Endodermal cell (in vitro differentiated cells): Measurements from ENCODE around the gene RRAGC. TPM values are rescaled to one million over a fixed set of nuclear protein-coding genes. Genes with fewer than 3 reads are reported as not detected.
A peak's percentile ranks its signal among the peaks of the same experiment; 100 is the strongest.

Experiments
- DNase-seq: peaks from one replicate; pipeline ENCODE4 v3.0.0-alpha.2; 2017
- H3K27ac ChIP-seq: 2 replicates; pipeline ENCODE4 v1.5.1; 2013; ENCODE audit warnings: mild to moderate bottlenecking, low read depth, low read length, moderate library complexity
- H3K27me3 ChIP-seq: 2 replicates; pipeline ENCODE4 v1.6.1; 2013; ENCODE audit warnings: mild to moderate bottlenecking, low read length, moderate library complexity; ENCODE audit not compliant: insufficient read depth, control insufficient read depth, poor library complexity, severe bottlenecking
- H3K36me3 ChIP-seq: 2 replicates; pipeline ENCODE4 v1.7.0; 2013; ENCODE audit warnings: mild to moderate bottlenecking, low read length, moderate library complexity; ENCODE audit not compliant: control insufficient read depth, insufficient read depth
- H3K4me1 ChIP-seq: one replicate; pipeline ENCODE4 v1.7.0; 2013; ENCODE audit warnings: low read length; ENCODE audit not compliant: control insufficient read depth, insufficient read depth
- H3K4me3 ChIP-seq: 2 replicates; pipeline ENCODE4 v1.5.1; 2013; ENCODE audit warnings: mild to moderate bottlenecking, low read length, moderate library complexity
- H3K9ac ChIP-seq: 2 replicates; pipeline ENCODE4 v1.6.1; 2013; ENCODE audit warnings: mild to moderate bottlenecking, low read length, moderate library complexity; ENCODE audit not compliant: poor library complexity, severe bottlenecking; ENCODE audit errors: extremely low read depth
- H3K9me3 ChIP-seq: 2 replicates; pipeline ENCODE4 v1.6.1; 2013; ENCODE audit warnings: mild to moderate bottlenecking, low read length, moderate library complexity; ENCODE audit not compliant: control insufficient read depth
- H3K27ac Mint-ChIP-seq: 2 replicates; pipeline ENCODE4 v1.8.0; 2020; ENCODE audit warnings: mixed read lengths
- H3K27me3 Mint-ChIP-seq: 2 replicates; pipeline ENCODE4 v1.8.0; 2021; ENCODE audit warnings: mild to moderate bottlenecking, mixed read lengths; ENCODE audit not compliant: insufficient read depth
- H3K36me3 Mint-ChIP-seq: 2 replicates; pipeline ENCODE4 v1.8.0; 2020; ENCODE audit warnings: low read depth, mixed read lengths
- H3K4me1 Mint-ChIP-seq: 2 replicates; pipeline ENCODE4 v1.8.0; 2020; ENCODE audit warnings: mixed read lengths
- H3K4me3 Mint-ChIP-seq: 2 replicates; pipeline ENCODE4 v1.8.0; 2020; ENCODE audit warnings: mild to moderate bottlenecking, moderate library complexity, mixed read lengths
- H3K9me3 Mint-ChIP-seq: 2 replicates; pipeline ENCODE4 v1.8.0; 2020; ENCODE audit warnings: mild to moderate bottlenecking, mixed read lengths
- WGBS, 2 experiments: methylation state at CpG; one replicate each; pipeline versions ENCODE4 v1.1.5 to v1.1.7; 2013; ENCODE audit warnings: missing lambda C conversion rate in 2 of 2, mixed read lengths in 1 of 2; ENCODE audit not compliant: insufficient coverage in 1 of 2, insufficient read length in 1 of 2; 5-methylcytosine and 5-hydroxymethylcytosine counted together
- total RNA-seq, 2 donors: library from RNA; stranded (reverse); fragmentation: NEBNext Ultra II Directional in 1 of 2; extraction: Animal tissue kit (Norgen Biotek cat#: 25700) in 1 of 2; gene quantifications; 2 replicates in 1 of 2; 3 replicates in 1 of 2; pipeline ENCODE4 v1.2.1, GENCODE V29; 2021
- TF ChIP-seq, protein P1 (sequence below): fragments of 200-600 bp; sonication (generic); conservative IDR thresholded peaks from 2 replicates; pipeline ENCODE4 v1.5.0; 2021; ENCODE audit warnings: antibody characterized with exemption, mild to moderate bottlenecking

RRAGC gene
- total RNA-seq, 2 donors from 2014 or later = 23.0 to 33.2 TPM

DNA sequence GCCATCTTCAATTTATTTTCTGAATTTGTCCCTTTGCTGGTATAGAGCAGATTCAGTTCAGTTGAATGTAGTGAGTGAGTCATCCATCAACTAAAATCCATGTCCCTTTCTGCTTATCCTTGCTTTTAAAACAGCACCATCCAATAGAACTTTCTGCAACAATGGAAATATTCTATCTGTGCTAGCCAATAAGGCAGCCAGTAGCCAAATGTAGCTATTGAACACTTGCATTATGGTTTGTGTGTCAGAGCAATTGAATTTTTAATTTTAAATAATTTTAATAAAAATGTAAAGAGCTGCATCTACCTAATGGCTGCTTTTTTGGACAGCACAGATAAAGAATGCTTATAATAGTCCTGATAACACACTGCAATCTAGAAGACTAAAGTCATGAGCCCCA lies 21.9 kb upstream of the RRAGC start, which contains the start of gene GJA9:
GJA9 (minus strand) TSS at position 101 of the 400 bp plus-strand sequence. CDS start 5,489 bp downstream, outside the sequence.
- Histone ChIP-seq H3K27ac (no peak within 1 kb of the TSS), H3K4me3 (no peak within 1 kb of the TSS), H3K4me1 (no peaks in the 10 kb centered on the region), H3K9me3 (no peaks in the 10 kb centered on the region), H3K36me3 (no peaks in the 10 kb centered on the region), H3K9ac (no peak within 1 kb of the TSS), H3K27me3 (no peaks in the 10 kb centered on the region)
- Mint-ChIP-seq H3K27ac (no peak within 1 kb of the TSS), H3K27me3 (peaks cover 2% of the 10 kb centered on the region), H3K4me3 (no peak within 1 kb of the TSS), H3K36me3 (no peaks in the 10 kb centered on the region), H3K9me3 (no peaks in the 10 kb centered on the region), H3K4me1 (no peaks in the 10 kb centered on the region)
- no peak for DNase-seq
- TF ChIP-seq, protein P1, sequence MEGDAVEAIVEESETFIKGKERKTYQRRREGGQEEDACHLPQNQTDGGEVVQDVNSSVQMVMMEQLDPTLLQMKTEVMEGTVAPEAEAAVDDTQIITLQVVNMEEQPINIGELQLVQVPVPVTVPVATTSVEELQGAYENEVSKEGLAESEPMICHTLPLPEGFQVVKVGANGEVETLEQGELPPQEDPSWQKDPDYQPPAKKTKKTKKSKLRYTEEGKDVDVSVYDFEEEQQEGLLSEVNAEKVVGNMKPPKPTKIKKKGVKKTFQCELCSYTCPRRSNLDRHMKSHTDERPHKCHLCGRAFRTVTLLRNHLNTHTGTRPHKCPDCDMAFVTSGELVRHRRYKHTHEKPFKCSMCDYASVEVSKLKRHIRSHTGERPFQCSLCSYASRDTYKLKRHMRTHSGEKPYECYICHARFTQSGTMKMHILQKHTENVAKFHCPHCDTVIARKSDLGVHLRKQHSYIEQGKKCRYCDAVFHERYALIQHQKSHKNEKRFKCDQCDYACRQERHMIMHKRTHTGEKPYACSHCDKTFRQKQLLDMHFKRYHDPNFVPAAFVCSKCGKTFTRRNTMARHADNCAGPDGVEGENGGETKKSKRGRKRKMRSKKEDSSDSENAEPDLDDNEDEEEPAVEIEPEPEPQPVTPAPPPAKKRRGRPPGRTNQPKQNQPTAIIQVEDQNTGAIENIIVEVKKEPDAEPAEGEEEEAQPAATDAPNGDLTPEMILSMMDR = no peak

DNA sequence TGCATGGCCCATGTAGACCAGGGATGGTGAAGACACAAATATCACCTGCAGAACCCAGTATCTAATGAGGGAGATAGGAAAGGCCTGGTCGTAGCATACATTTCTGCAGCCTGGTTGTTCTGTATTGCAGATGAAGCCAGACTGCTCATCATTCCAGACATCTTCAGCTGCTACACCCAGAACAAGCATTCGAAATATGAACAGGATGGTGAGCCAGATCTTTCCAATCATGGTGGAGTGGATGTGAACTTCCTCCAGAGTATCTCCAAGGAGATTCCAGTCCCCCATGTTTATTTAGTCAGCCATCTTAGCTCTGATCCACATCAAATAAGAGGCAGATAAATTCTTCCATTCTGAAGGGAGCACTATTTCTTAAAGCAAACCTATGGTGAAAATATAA lies 16.2 kb upstream of the RRAGC start:
- TF ChIP-seq, protein P1 = no peak
- no peaks in the 10 kb centered on the region for H3K4me1 ChIP-seq
- Mint-ChIP-seq H3K27ac (no peak overlapping the region), H3K9me3 (no peaks in the 10 kb centered on the region), H3K36me3 (peaks cover 3% of the 10 kb centered on the region), H3K4me1 (peaks cover 17% of the 10 kb centered on the region), H3K27me3 (no peaks in the 10 kb centered on the region), H3K4me3 (no peak overlapping the region)
- H3K27me3 ChIP-seq = no peaks in the 10 kb centered on the region
- H3K9me3 ChIP-seq = no peaks in the 10 kb centered on the region
- H3K36me3 ChIP-seq = no peaks in the 10 kb centered on the region
- no peak overlapping the region for H3K27ac ChIP-seq
- H3K4me3 ChIP-seq = no peak overlapping the region
- WGBS, 2 experiments = 83% methylated on average over 2 of the region's 2 CpGs; no CpG with 5 or more reads in 1 of the 2 experiments
- no peak for DNase-seq
- H3K9ac ChIP-seq = no peak overlapping the region

DNA sequence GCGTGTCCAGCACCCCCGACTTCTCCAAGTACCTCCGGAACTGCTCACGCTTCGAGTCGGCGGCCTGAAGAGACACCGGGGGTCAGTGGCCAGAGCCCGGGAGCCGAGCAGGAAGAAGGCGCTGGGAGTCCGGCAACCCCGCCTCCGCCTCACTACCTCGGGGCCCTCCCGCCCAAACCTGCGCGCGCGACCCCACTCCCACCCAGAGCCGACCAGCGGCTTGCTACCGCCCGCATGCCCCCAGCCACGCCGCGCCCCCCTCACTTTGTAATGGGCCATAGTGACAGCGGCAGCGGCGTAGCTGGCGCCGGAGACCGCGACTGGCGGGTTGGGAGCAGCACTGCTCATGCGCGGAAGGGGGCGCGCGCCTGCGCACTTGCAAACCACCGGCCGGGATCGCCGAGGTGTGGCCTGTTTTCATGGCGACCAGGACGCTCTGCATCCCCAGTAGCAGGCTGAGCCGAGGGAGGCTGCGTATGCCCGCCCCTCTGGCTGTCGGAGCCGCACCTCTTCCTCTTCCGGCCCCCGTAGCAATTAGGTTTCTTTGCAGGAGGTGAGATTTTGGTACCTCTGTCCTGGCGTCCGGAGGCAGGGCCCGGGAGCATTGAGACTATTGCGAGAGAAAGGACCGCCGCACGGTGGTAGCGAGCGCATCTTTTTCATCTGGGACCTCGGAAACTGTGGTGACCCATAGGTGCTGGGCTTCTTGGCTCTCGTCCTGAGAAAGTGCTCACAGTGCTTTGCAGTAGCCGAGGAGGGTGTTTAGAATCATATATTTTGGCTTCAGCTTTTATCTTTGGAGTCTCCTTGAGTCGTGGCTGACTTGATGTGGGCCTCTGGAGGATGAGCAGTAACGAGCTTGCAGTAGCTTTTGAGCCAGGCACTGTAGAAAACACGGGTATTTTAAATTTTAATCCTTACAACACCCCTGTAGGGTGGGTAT lies 13.7 kb upstream of the RRAGC start, which contains the start of gene MYCBP:
MYCBP (minus strand) TSS at position 322 of the 943 bp plus-strand sequence; CDS start at position 279, 43 bp downstream.
- DNase-seq = peak; percentile 99
- no peak within 1 kb of the TSS for H3K27ac ChIP-seq
- 0% methylated on average over 38 to 68 of the region's 69 CpGs for WGBS, 2 experiments
- H3K27me3 Mint-ChIP-seq = no peaks in the 10 kb centered on the region
- no peaks in the 10 kb centered on the region for H3K9me3 ChIP-seq
- H3K4me1 Mint-ChIP-seq = peaks cover 17% of the 10 kb centered on the region
- peak within 1 kb of the TSS; percentile 82 for H3K4me3 Mint-ChIP-seq
- peak within 1 kb of the TSS; percentile 51 for H3K9ac ChIP-seq
- peak within 1 kb of the TSS; percentile 60 for H3K27ac Mint-ChIP-seq
- no peaks in the 10 kb centered on the region for H3K27me3 ChIP-seq
- H3K36me3 ChIP-seq = no peaks in the 10 kb centered on the region
- H3K4me1 ChIP-seq = no peaks in the 10 kb centered on the region
- peaks cover 7% of the 10 kb centered on the region for H3K36me3 Mint-ChIP-seq
- no peaks in the 10 kb centered on the region for H3K9me3 Mint-ChIP-seq
- TF ChIP-seq, protein P1 = peak; percentile 39
- peak within 1 kb of the TSS; percentile 94 for H3K4me3 ChIP-seq
